SU-DHL-6 (cell line): Measurements from ENCODE around the gene LRRC2.

ENCODE experiments used
- H2AFZ ChIP-seq: fragments of 200-600 bp; sonication (generic); 2 replicates; pipeline ENCODE4 v1.6.1; 2014; ENCODE audit warnings: low read depth, mild to moderate bottlenecking, moderate library complexity, mixed read lengths, antibody characterized with exemption, low read length; ENCODE audit not compliant: severe bottlenecking
- H3F3A ChIP-seq: fragments of 200-600 bp; shearing (Covaris generic); 2 replicates; pipeline ENCODE4 v1.6.0; 2016; ENCODE audit warnings: antibody characterized with exemption, mild to moderate bottlenecking; ENCODE audit not compliant: insufficient read depth
- H3K27ac ChIP-seq: fragments of 200-600 bp; sonication (generic); 2 replicates; pipeline ENCODE4 v1.5.1; 2016; ENCODE audit warnings: low read depth, mild to moderate bottlenecking, low read length, moderate library complexity, mixed read lengths
- H3K27me3 ChIP-seq: fragments of 200-600 bp; sonication (generic), shearing (Covaris generic); 2 replicates; pipeline ENCODE4 v1.6.0; 2014; ENCODE audit warnings: mild to moderate bottlenecking, low read length
- H3K36me3 ChIP-seq: fragments of 200-600 bp; sonication (generic); 2 replicates; pipeline ENCODE4 v1.6.1; 2014; ENCODE audit warnings: mild to moderate bottlenecking, low read length, mixed read lengths
- H3K4me2 ChIP-seq: fragments of 300-600, 200-600 bp; shearing (Covaris generic), sonication (generic); 2 replicates; pipeline ENCODE4 v1.6.0; 2014; ENCODE audit warnings: low read length, low read depth, mild to moderate bottlenecking; ENCODE audit not compliant: poor library complexity, severe bottlenecking
- H3K4me3 ChIP-seq: fragments of 200-600 bp; sonication (generic); 2 replicates; pipeline ENCODE4 v1.5.1; 2014; ENCODE audit warnings: antibody characterized with exemption, low read length, mild to moderate bottlenecking, mixed read lengths; ENCODE audit not compliant: insufficient read depth, poor library complexity, severe bottlenecking
- H3K79me2 ChIP-seq: fragments of 200-600 bp; sonication (generic); 2 replicates; pipeline ENCODE4 v1.6.1; 2014; ENCODE audit warnings: mild to moderate bottlenecking, low read length, moderate library complexity; ENCODE audit not compliant: insufficient read depth
- H3K9ac ChIP-seq: fragments of 200-600 bp; sonication (generic); 2 replicates; pipeline ENCODE4 v1.7.0; 2014; ENCODE audit warnings: mild to moderate bottlenecking, low read length
- H3K9me2 ChIP-seq: fragments of 200-600 bp; sonication (generic); replicated peaks from 2 replicates; pipeline ENCODE4 v1.6.1; 2014; ENCODE audit warnings: low read length; ENCODE audit not compliant: insufficient read depth
- H3K9me3 ChIP-seq: fragments of 200-600 bp; sonication (generic); 2 replicates; pipeline ENCODE4 v1.6.1; 2014; ENCODE audit warnings: low read length, mixed read lengths; ENCODE audit not compliant: insufficient read depth
- H4K20me1 ChIP-seq: fragments of 200-600 bp; sonication (generic); 2 replicates; pipeline ENCODE4 v1.6.1; 2014; ENCODE audit warnings: low read depth, mild to moderate bottlenecking, antibody characterized with exemption, low read length, moderate library complexity, mixed read lengths
- CTCF ChIP-seq: fragments of 200-600 bp; sonication (generic); IDR thresholded peaks from one replicate; pipeline ENCODE4 v1.5.1; 2017; ENCODE audit warnings: antibody characterized with exemption, mild to moderate bottlenecking, low read length, moderate library complexity; ENCODE audit not compliant: insufficient read depth, poor library complexity, severe bottlenecking
- EZH2phosphoT487 ChIP-seq: fragments of 200-600 bp; sonication (generic), shearing (Covaris generic); conservative IDR thresholded peaks from 2 replicates; pipeline ENCODE4 v1.6.1; 2018; ENCODE audit warnings: mild to moderate bottlenecking, antibody characterized with exemption, low read length, moderate library complexity, mixed read lengths

The LRRC2 gene

DNA sequence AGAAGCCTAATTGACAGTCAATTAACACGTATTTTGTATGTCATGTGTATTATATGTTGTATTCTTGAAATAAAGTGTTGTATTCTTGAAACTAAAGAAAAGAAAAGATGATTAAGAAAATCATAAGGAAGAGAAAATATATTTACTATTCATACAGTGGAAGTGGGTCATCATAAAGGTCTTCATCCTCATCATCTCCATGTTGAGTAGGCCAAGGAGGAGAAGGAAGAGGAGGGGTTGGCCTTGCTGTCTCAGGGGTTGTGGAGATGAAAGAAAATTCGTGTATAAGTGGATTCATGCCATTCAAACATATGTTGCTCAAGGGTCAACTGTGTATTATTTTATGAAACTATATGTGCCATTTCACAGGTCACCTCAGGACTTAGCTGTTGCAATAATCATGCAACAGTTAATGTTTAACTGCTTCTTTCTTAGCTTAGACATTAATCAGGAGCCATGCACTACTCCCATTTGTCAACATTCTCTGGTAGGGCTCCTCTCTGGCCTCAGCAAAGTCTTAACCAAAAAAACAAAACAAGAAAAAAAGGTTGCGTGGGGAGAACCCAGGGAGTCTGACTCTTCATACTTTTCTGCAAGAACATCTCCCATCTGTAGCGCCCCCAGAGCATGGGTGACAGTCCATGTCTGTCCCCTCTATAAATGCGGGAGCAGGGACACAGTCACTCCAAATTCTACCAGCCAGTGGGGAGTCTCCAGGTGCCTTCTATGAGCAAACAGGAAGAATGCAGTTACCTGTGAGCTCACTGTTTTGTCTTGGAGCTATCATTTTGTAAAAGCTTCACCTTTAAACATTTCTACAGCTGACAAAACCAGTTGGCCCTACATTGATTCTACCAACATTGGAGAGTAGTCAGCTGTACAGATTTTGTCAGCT lies 19.9 kb upstream of the LRRC2 start:
- H3K9me3 ChIP-seq = no peaks in the 10 kb centered on the region
- no peak overlapping the region for H3K4me2 ChIP-seq
- TF ChIP-seq EZH2phosphoT487 (no peak), CTCF (no peak)
- H3K9me2 ChIP-seq = no peaks in the 10 kb centered on the region
- no peak overlapping the region for H3K4me3 ChIP-seq
- no peaks in the 10 kb centered on the region for H3K36me3 ChIP-seq
- H3K27me3 ChIP-seq = no peaks in the 10 kb centered on the region
- H3K79me2 ChIP-seq = no peaks in the 10 kb centered on the region
- no peak overlapping the region for H3K9ac ChIP-seq
- H3K27ac ChIP-seq = no peak overlapping the region
- H4K20me1 ChIP-seq = no peaks in the 10 kb centered on the region
- no peak overlapping the region for H2AFZ ChIP-seq
- no peaks in the 10 kb centered on the region for H3F3A ChIP-seq

DNA sequence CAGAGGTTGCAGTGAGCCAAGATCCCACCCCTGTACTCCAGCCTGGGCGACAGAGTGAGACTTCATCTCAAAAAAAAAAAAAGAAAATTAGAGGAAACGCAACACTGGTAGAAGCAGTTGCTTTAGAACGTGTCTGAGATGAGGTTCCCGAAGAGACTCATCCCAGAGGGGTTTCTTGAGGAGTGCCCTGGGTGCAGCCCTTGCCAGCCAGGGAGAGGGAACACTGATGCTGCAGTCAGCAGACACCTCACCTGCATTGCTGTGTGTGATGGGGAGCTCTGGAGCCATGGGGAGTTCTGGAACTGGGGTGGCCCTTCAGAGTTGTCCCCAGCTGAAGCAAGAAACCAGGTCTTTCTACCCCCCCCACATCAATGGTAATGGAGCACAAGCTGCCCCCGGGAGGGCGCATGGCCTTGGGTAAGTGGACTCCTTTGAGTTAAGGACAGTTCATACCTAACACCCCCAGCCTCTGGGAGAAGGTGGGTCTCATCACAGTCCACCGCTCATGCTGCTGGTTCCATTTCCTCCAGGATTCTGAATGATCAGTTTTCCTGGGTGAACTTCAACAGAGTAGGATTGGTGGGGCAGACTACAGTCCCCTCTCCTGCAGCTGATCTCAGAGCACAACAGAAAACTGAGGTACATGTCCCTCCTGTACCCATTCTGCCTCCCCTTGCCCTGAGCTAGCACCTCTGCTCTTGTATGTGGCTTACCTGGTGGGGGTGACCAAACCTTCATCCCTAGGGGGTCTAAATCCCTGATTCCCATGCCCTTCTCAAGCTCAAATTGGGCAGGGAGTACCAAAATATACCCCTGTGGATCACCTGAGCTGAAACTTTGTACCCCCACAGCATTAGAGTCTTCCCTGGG lies 18.7 kb upstream of the LRRC2 start:
- Histone ChIP-seq H3K9me2 (no peaks in the 10 kb centered on the region), H3F3A (no peaks in the 10 kb centered on the region), H3K27ac (no peak overlapping the region), H3K4me2 (no peak overlapping the region), H3K9me3 (no peaks in the 10 kb centered on the region), H3K4me3 (no peak overlapping the region), H3K27me3 (no peaks in the 10 kb centered on the region), H2AFZ (no peak overlapping the region), H4K20me1 (no peaks in the 10 kb centered on the region), H3K36me3 (no peaks in the 10 kb centered on the region), H3K9ac (no peak overlapping the region), H3K79me2 (no peaks in the 10 kb centered on the region)
- TF ChIP-seq CTCF = no peak
- TF ChIP-seq EZH2phosphoT487 = no peak

- no peak overlapping the region for H3K27ac ChIP-seq
- no peaks in the 10 kb centered on the region for H3F3A ChIP-seq
- no peaks in the 10 kb centered on the region for H3K9me3 ChIP-seq
- H3K27me3 ChIP-seq = no peaks in the 10 kb centered on the region
- no peaks in the 10 kb centered on the region for H3K36me3 ChIP-seq
- H3K9me2 ChIP-seq = no peaks in the 10 kb centered on the region
- no peak overlapping the region for H3K4me2 ChIP-seq
- no peak overlapping the region for H3K9ac ChIP-seq
- TF ChIP-seq CTCF (no peak), EZH2phosphoT487 (no peak)
- no peaks in the 10 kb centered on the region for H3K79me2 ChIP-seq
- H3K4me3 ChIP-seq = no peak overlapping the region
- no peak overlapping the region for H2AFZ ChIP-seq
- no peaks in the 10 kb centered on the region for H4K20me1 ChIP-seq
These were observed 14.6 kb upstream of the LRRC2 start for GRCh38 chr3:46580675-46581074.
